ENCODE results near the gene GSG1. TPM values are rescaled to one million over a fixed set of nuclear protein-coding genes. Genes with fewer than 3 reads are reported as not detected.

The GSG1 gene
- total RNA-seq, 1 experiment from 2014 or later, result 0.28 TPM

GRCh38 chr12:13044002-13044905, 59.2 kb downstream of the GSG1 start, which contains the start of gene FAM234B (continued):
- TF ChIP-seq ZNF281 (CRISPR knock-in tag; IDR thresholded peaks at IDR 0.05) (peak; percentile 55; the same call in 1 of the 2 replicates), ERG (CRISPR knock-in tag; IDR thresholded peaks at IDR 0.05) (no peak), NR3C1 (CRISPR knock-in tag; conservative IDR thresholded peaks at IDR 0.05; ENCODE audit: low read depth) (no peak; the same call in 1 of the 2 replicates), ZNF396 (CRISPR knock-in tag; IDR thresholded peaks at IDR 0.05; ENCODE audit: borderline replicate concordance) (no peak), KAT7 (CRISPR knock-in tag; IDR thresholded peaks at IDR 0.05; ENCODE audit: borderline replicate concordance) (peak; percentile 38; the same call in 1 of the 2 replicates), CREB1 (CRISPR knock-in tag; IDR thresholded peaks at IDR 0.05) (no peak), MXD4 (CRISPR knock-in tag; IDR thresholded peaks at IDR 0.05; ENCODE audit: borderline replicate concordance) (no peak), ZNF317 (CRISPR knock-in tag; IDR thresholded peaks at IDR 0.05; ENCODE audit: borderline replicate concordance, low read depth) (no peak), SMAD4 (CRISPR knock-in tag; IDR thresholded peaks at IDR 0.05) (no peak), SMAD3 (CRISPR knock-in tag; IDR thresholded peaks at IDR 0.05; ENCODE audit: borderline replicate concordance) (no peak), E2F5 (CRISPR knock-in tag; IDR thresholded peaks at IDR 0.05) (0 out of 2 replicates have a peak, but pooled peaks have one; percentile 52), FOXP1 (CRISPR knock-in tag; IDR thresholded peaks at IDR 0.05; ENCODE audit: borderline replicate concordance) (peak; percentile 64; the same call in 1 of the 2 replicates), RORB (CRISPR knock-in tag; IDR thresholded peaks at IDR 0.05) (no peak), IRF2 (CRISPR knock-in tag; IDR thresholded peaks at IDR 0.05; ENCODE audit: borderline replicate concordance, low read depth) (no peak)
- TF ChIP-seq, protein P1, sequence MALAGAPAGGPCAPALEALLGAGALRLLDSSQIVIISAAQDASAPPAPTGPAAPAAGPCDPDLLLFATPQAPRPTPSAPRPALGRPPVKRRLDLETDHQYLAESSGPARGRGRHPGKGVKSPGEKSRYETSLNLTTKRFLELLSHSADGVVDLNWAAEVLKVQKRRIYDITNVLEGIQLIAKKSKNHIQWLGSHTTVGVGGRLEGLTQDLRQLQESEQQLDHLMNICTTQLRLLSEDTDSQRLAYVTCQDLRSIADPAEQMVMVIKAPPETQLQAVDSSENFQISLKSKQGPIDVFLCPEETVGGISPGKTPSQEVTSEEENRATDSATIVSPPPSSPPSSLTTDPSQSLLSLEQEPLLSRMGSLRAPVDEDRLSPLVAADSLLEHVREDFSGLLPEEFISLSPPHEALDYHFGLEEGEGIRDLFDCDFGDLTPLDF (CRISPR knock-in tag; IDR thresholded peaks at IDR 0.05), result no peak
- TF ChIP-seq, protein P2, sequence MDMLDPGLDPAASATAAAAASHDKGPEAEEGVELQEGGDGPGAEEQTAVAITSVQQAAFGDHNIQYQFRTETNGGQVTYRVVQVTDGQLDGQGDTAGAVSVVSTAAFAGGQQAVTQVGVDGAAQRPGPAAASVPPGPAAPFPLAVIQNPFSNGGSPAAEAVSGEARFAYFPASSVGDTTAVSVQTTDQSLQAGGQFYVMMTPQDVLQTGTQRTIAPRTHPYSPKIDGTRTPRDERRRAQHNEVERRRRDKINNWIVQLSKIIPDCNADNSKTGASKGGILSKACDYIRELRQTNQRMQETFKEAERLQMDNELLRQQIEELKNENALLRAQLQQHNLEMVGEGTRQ (CRISPR knock-in tag; IDR thresholded peaks at IDR 0.05), result peak; percentile 34; the same call in 1 of the 2 replicates
- TF ChIP-seq, protein P3, sequence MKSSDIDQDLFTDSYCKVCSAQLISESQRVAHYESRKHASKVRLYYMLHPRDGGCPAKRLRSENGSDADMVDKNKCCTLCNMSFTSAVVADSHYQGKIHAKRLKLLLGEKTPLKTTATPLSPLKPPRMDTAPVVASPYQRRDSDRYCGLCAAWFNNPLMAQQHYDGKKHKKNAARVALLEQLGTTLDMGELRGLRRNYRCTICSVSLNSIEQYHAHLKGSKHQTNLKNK (CRISPR knock-in tag; IDR thresholded peaks at IDR 0.05), result no peak
- TF ChIP-seq, protein P4, sequence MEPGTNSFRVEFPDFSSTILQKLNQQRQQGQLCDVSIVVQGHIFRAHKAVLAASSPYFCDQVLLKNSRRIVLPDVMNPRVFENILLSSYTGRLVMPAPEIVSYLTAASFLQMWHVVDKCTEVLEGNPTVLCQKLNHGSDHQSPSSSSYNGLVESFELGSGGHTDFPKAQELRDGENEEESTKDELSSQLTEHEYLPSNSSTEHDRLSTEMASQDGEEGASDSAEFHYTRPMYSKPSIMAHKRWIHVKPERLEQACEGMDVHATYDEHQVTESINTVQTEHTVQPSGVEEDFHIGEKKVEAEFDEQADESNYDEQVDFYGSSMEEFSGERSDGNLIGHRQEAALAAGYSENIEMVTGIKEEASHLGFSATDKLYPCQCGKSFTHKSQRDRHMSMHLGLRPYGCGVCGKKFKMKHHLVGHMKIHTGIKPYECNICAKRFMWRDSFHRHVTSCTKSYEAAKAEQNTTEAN (CRISPR knock-in tag; IDR thresholded peaks at IDR 0.05), result no peak
- TF ChIP-seq, protein P5, sequence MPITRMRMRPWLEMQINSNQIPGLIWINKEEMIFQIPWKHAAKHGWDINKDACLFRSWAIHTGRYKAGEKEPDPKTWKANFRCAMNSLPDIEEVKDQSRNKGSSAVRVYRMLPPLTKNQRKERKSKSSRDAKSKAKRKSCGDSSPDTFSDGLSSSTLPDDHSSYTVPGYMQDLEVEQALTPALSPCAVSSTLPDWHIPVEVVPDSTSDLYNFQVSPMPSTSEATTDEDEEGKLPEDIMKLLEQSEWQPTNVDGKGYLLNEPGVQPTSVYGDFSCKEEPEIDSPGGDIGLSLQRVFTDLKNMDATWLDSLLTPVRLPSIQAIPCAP (CRISPR knock-in tag; IDR thresholded peaks at IDR 0.05), result no peak
- TF ChIP-seq, protein P6, sequence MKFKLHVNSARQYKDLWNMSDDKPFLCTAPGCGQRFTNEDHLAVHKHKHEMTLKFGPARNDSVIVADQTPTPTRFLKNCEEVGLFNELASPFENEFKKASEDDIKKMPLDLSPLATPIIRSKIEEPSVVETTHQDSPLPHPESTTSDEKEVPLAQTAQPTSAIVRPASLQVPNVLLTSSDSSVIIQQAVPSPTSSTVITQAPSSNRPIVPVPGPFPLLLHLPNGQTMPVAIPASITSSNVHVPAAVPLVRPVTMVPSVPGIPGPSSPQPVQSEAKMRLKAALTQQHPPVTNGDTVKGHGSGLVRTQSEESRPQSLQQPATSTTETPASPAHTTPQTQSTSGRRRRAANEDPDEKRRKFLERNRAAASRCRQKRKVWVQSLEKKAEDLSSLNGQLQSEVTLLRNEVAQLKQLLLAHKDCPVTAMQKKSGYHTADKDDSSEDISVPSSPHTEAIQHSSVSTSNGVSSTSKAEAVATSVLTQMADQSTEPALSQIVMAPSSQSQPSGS (CRISPR knock-in tag; IDR thresholded peaks at IDR 0.05; ENCODE audit: borderline replicate concordance, low read depth), result no peak
- TF ChIP-seq, protein P7, sequence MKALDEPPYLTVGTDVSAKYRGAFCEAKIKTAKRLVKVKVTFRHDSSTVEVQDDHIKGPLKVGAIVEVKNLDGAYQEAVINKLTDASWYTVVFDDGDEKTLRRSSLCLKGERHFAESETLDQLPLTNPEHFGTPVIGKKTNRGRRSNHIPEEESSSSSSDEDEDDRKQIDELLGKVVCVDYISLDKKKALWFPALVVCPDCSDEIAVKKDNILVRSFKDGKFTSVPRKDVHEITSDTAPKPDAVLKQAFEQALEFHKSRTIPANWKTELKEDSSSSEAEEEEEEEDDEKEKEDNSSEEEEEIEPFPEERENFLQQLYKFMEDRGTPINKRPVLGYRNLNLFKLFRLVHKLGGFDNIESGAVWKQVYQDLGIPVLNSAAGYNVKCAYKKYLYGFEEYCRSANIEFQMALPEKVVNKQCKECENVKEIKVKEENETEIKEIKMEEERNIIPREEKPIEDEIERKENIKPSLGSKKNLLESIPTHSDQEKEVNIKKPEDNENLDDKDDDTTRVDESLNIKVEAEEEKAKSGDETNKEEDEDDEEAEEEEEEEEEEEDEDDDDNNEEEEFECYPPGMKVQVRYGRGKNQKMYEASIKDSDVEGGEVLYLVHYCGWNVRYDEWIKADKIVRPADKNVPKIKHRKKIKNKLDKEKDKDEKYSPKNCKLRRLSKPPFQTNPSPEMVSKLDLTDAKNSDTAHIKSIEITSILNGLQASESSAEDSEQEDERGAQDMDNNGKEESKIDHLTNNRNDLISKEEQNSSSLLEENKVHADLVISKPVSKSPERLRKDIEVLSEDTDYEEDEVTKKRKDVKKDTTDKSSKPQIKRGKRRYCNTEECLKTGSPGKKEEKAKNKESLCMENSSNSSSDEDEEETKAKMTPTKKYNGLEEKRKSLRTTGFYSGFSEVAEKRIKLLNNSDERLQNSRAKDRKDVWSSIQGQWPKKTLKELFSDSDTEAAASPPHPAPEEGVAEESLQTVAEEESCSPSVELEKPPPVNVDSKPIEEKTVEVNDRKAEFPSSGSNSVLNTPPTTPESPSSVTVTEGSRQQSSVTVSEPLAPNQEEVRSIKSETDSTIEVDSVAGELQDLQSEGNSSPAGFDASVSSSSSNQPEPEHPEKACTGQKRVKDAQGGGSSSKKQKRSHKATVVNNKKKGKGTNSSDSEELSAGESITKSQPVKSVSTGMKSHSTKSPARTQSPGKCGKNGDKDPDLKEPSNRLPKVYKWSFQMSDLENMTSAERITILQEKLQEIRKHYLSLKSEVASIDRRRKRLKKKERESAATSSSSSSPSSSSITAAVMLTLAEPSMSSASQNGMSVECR (CRISPR knock-in tag; IDR thresholded peaks at IDR 0.05; ENCODE audit: borderline replicate concordance), result peak; percentile 74; the same call in 1 of the 2 replicates

Data from WTC11 (cell line).